Measurements from ENCODE around the gene OR11H1.
"Not testable (repeated sequence)": the region's sequence is repeated elsewhere in the genome, so short reads cannot be mapped to it uniquely, and the experiment has no call there.

Gene OR11H1

DNA sequence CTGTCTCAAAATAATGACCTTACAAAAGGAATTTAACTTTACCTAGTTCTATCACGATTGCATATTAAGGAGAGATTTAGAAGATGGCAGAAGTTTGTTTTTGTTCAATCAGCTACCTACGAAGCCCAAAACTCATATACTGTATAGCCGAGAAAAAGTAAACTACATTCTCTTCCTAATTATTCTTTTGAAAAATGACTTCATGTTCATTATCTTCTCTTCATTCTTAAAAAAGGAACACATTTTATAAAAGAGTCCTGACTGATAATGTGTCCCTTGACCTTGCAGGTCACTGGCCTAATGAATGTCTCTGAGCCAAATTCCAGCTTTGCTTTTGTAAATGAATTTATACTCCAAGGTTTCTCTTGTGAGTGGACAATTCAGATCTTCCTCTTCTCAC, at the start of gene OR11H1:
TSS of gene OR11H1 (plus strand) at position 301 of the 400 bp plus-strand sequence. CDS start at position 301, 0 bp downstream.
- in situ Hi-C loops (cut with HindIII; ENCODE audit: low sequenced_read_pairs) = not testable (repeated sequence)

DNA sequence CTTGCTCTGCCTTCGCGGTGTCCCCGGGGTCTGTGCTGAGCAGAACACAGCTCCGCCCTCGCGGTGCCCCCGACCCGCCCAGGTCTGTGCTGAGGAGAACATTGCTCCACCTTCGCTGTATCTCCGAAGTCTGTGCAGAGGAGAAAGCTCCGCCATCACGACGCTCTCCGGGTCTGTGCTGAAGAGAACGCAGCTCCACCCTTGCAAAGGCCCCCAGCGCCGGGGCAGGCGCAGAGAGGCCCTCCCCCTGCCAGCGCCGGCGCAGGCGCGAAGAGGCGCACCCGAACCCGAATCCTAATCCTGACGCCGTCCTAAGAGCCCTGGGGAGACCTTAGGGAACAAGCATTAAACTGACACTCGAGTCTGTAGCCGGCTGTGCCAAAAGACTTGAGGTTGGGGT, 18.0 kb upstream of the OR11H1 start:
- in situ Hi-C loops (cut with HindIII; ENCODE audit: low sequenced_read_pairs) = not testable (repeated sequence)

DNA sequence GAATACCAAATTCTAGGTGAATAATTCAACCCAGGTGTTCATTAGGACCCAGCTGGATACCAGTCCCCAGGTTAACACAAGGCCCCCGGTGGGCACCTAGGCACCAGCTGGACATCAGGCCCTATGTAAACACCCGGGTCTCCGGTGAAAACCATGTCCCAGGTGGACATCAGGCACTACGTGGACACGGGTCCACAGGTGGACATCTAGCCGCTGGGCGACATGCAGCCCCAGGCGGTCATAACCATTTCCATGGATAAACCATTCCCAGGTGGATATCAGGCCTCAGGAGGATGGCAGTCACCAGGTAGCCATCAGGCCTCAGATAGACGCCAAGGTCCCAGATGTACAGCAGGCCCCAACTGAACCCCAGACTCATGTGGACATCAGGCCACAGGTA, 12.1 kb upstream of the OR11H1 start:
- in situ Hi-C loops (cut with HindIII; ENCODE audit: low sequenced_read_pairs) = not testable (repeated sequence)

DNA sequence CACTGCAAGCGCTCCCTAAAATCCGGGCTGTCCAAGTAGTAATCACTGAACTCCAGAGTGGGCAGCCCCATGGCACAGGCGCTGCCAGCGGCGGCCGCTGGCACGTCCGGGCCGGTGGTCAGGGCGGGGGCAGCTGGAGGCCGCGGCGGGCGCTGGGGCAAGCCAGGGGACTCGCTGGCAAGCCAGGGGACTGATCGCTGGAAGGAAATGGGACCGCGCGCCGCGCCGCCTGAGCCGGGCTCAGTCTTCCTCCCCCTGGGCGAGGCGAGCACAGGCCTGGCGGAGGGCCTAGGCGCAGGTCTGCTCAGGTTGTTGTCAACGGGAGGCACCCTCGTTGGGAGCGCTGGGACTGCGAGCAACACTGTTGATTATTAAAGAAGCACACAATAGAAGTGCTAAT, 25.8 kb downstream of the OR11H1 start:
- in situ Hi-C loops (cut with HindIII; ENCODE audit: low sequenced_read_pairs) = not testable (repeated sequence)

DNA sequence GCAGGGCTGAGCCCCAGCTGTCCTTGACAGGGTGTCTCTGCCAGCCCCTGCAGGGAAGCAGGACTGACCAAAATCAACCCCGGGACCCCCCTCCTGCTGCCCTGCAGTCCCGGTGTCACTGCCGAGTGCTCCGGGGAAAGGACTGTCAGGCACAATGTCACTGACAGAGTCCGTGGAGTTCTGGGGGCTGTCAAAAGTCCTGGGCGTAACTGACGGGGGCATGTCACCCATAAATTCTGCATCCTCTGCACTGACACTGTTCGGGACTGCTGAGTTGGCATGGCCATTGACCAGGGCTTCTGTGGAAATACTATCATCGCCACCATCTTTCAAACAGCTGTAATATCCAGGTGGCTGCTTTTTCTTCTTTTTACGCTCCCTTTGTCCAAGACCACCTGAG, 35.5 kb downstream of the OR11H1 start:
- in situ Hi-C loops (cut with HindIII; ENCODE audit: low sequenced_read_pairs) = not testable (repeated sequence)

DNA sequence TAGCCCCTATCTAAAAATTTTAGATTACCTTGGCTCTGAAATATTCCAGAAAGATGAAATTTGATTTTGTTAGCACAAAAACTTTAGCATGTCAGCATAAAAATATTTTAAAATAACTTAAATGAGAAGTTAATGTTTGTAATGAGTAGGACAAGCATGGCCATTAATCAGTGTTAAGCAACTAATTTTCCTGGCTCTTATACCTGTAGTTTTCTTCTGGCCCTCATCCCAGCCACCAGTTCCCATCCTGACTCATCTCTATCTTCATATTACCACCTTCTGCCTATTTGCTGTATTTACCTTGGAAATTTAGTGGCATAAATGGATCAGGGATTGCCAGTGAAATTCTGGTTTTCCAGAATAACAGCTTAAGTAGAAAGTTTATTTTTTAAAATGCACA, 37.1 kb downstream of the OR11H1 start:
- in situ Hi-C loops (cut with HindIII; ENCODE audit: low sequenced_read_pairs) = not testable (repeated sequence)

Measured in endothelial cell of hepatic sinusoid (primary cell).